ENCODE measurements around the gene ADK. TPM values are rescaled to one million over a fixed set of nuclear protein-coding genes. Genes with fewer than 3 reads are reported as not detected.
A peak's percentile ranks its signal among the peaks of the same experiment; 100 is the strongest.

ADK gene
- polyA plus RNA-seq, 4 donors: 7.2 to 32.3 (median 16.1) TPM

DNA sequence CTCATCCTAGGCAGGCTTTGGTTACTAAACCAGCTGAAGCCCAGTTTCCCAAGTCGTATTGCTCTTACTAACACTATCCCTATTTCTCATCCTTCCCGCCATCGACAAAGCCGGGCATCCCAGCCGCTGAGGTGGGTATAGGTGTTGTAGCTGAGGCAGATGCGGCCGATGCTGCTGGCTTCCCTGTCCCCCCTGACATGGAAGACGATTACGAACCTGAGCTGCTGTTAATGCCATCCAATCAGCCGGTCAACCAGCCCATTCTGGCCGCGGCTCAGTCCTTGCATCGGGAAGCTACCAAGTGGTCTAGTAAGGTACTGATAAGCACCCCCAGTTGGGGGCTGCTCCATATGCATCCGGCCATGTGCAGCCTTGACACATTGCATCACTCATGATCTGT, 39.2 kb upstream of the ADK start:
- Histone ChIP-seq H3K36me3 (ENCODE audit: control insufficient read depth in 3 of 3, insufficient read depth in 2 of 3, low read depth in 1 of 3, low read length in 3 of 3) (peaks cover 25 to 63% (median 32%) of the 10 kb centered on the region in 3 donors), H3K27ac (ENCODE audit: low read depth in 1 of 3, low read length in 2 of 3) (no peak overlapping the region), H3K27me3 (ENCODE audit: control insufficient read depth in 3 of 3, insufficient read depth in 3 of 3, low read length in 3 of 3) (no peaks in the 10 kb centered on the region), H3K4me1 (ENCODE audit: control insufficient read depth in 3 of 3, insufficient read depth in 2 of 3, low read depth in 1 of 3, low read length in 2 of 3) (no peaks in the 10 kb centered on the region), H3K9me3 (ENCODE audit: control insufficient read depth in 2 of 2, insufficient read depth in 1 of 2, low read depth in 1 of 2, low read length in 1 of 2) (no peaks in the 10 kb centered on the region), H3K4me3 (ENCODE audit: low read depth in 1 of 3, low read length in 3 of 3) (no peak overlapping the region)
- no peak for FAIRE-seq
- no peak for DNase-seq
- WGBS, 3 donors: 97 to 98% (median 98%) methylated on average over 14 of the region's 14 CpGs

DNA sequence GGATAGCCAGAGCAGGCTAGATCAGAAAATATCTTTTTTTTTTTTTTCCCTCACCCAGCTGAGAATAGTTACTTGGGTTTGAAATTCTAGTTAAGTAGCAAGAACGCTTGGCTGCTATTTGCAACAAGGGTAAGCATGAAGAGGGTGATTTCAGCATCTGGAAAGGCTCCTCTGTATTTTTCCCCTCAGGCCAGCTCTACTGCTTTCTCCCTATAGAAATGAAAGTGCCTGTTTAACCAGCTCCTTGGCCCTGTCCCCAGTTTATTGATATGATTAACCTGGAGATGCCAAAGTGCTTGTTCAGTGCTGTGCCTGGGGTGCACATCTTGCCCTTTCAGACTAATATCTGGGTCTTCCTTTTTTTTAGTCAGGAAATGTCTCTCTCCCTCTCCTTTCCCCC, 37.5 kb upstream of the ADK start:
- no peak for FAIRE-seq
- no peaks in the 10 kb centered on the region for H3K27me3 ChIP-seq (ENCODE audit: control insufficient read depth in 3 of 3, insufficient read depth in 3 of 3, low read length in 3 of 3)
- DNase-seq: no peak
- no peak overlapping the region for H3K27ac ChIP-seq (ENCODE audit: low read depth in 1 of 3, low read length in 2 of 3)
- WGBS, 3 donors: 40 to 74% (median 56%) methylated on average over 1 of the region's 1 CpG
- no peaks in the 10 kb centered on the region for H3K9me3 ChIP-seq (ENCODE audit: control insufficient read depth in 2 of 2, insufficient read depth in 1 of 2, low read depth in 1 of 2, low read length in 1 of 2)
- H3K36me3 ChIP-seq (ENCODE audit: control insufficient read depth in 3 of 3, insufficient read depth in 2 of 3, low read depth in 1 of 3, low read length in 3 of 3): peaks cover 25 to 70% (median 34%) of the 10 kb centered on the region in 3 donors
- no peaks in the 10 kb centered on the region for H3K4me1 ChIP-seq (ENCODE audit: control insufficient read depth in 3 of 3, insufficient read depth in 2 of 3, low read depth in 1 of 3, low read length in 2 of 3)
- no peak overlapping the region for H3K4me3 ChIP-seq (ENCODE audit: low read depth in 1 of 3, low read length in 3 of 3)

DNA sequence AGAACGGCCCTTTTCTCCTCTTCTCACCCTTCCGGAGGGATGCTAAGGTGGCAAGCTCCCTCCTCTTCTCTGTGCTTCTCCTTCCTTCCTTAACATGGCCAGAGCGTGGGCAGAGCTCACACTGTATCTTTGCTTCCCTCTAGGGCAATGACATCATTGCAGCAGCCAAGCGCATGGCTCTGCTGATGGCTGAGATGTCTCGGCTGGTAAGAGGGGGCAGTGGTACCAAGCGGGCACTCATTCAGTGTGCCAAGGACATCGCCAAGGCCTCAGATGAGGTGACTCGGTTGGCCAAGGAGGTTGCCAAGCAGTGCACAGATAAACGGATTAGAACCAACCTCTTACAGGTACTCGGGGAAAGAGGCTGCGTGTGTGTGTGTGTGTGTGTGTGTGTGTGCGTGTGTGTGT, 37.0 kb upstream of the ADK start:
- no peak overlapping the region for H3K27ac ChIP-seq (ENCODE audit: low read depth in 1 of 3, low read length in 2 of 3)
- H3K9me3 ChIP-seq (ENCODE audit: control insufficient read depth in 2 of 2, insufficient read depth in 1 of 2, low read depth in 1 of 2, low read length in 1 of 2): no peaks in the 10 kb centered on the region
- DNase-seq (no peak), FAIRE-seq (no peak)
- peaks cover 25 to 71% (median 34%) of the 10 kb centered on the region in 3 donors for H3K36me3 ChIP-seq (ENCODE audit: control insufficient read depth in 3 of 3, insufficient read depth in 2 of 3, low read depth in 1 of 3, low read length in 3 of 3)
- no peak overlapping the region for H3K4me3 ChIP-seq (ENCODE audit: low read depth in 1 of 3, low read length in 3 of 3)
- WGBS, 3 donors: 85 to 88% (median 88%) methylated on average over 12 of the region's 12 CpGs
- H3K4me1 ChIP-seq (ENCODE audit: control insufficient read depth in 3 of 3, insufficient read depth in 2 of 3, low read depth in 1 of 3, low read length in 2 of 3): no peaks in the 10 kb centered on the region
- H3K27me3 ChIP-seq (ENCODE audit: control insufficient read depth in 3 of 3, insufficient read depth in 3 of 3, low read length in 3 of 3): no peaks in the 10 kb centered on the region

DNA sequence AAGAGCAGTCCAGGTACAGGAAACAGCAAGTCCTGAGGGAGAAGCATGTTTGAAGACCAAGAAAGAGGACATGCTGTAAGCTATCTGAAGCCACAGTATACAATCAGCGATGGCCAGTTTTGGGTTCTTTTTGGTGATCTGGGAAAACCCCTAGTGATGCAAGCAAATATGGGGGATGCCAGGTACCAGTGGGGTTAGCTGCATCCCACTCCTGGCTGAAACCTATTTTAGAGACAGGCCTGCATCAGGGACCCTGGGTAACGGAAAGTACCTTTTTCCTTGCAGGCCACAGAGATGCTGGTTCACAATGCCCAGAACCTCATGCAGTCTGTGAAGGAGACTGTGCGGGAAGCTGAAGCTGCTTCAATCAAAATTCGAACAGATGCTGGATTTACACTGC, 33.3 kb upstream of the ADK start:
- H3K27me3 ChIP-seq (ENCODE audit: control insufficient read depth in 3 of 3, insufficient read depth in 3 of 3, low read length in 3 of 3): no peaks in the 10 kb centered on the region
- H3K4me1 ChIP-seq (ENCODE audit: control insufficient read depth in 3 of 3, insufficient read depth in 2 of 3, low read depth in 1 of 3, low read length in 2 of 3): no peaks in the 10 kb centered on the region
- peaks cover 22 to 45% (median 34%) of the 10 kb centered on the region in 3 donors for H3K36me3 ChIP-seq (ENCODE audit: control insufficient read depth in 3 of 3, insufficient read depth in 2 of 3, low read depth in 1 of 3, low read length in 3 of 3)
- no peak overlapping the region for H3K27ac ChIP-seq (ENCODE audit: low read depth in 1 of 3, low read length in 2 of 3)
- WGBS, 3 donors: 92 to 96% (median 92%) methylated on average over 4 of the region's 4 CpGs
- no peaks in the 10 kb centered on the region for H3K9me3 ChIP-seq (ENCODE audit: control insufficient read depth in 2 of 2, insufficient read depth in 1 of 2, low read depth in 1 of 2, low read length in 1 of 2)
- DNase-seq (no peak), FAIRE-seq (no peak)
- H3K4me3 ChIP-seq (ENCODE audit: low read depth in 1 of 3, low read length in 3 of 3): no peak overlapping the region

DNA sequence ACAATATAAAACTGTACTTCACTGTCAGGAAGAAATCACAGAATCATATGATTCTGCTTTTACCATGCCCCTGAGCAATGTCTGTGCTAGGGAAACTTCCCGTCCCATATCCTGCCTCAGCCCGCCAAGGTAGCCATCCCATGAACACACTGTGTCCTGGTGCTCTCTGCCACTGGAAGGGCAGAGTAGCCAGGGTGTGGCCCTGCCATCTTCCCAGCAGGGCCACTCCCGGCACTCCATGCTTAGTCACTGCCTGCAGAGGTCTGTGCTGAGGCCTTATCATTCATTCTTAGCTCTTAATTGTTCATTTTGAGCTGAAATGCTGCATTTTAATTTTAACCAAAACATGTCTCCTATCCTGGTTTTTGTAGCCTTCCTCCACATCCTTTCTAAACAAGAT, 32.2 kb upstream of the ADK start:
- 80 to 84% (median 82%) methylated on average over 3 of the region's 3 CpGs for WGBS, 3 donors
- H3K27me3 ChIP-seq (ENCODE audit: control insufficient read depth in 3 of 3, insufficient read depth in 3 of 3, low read length in 3 of 3): no peaks in the 10 kb centered on the region
- FAIRE-seq: no peak
- H3K36me3 ChIP-seq (ENCODE audit: control insufficient read depth in 3 of 3, insufficient read depth in 2 of 3, low read depth in 1 of 3, low read length in 3 of 3): peaks cover 21 to 42% (median 37%) of the 10 kb centered on the region in 3 donors
- DNase-seq: peak in 1 of 2 donors; percentile 44
- H3K27ac ChIP-seq (ENCODE audit: low read depth in 1 of 3, low read length in 2 of 3): peak overlapping the region in 1 of 3 donors; percentile 7
- H3K4me3 ChIP-seq (ENCODE audit: low read depth in 1 of 3, low read length in 3 of 3): no peak overlapping the region
- H3K4me1 ChIP-seq (ENCODE audit: control insufficient read depth in 3 of 3, insufficient read depth in 2 of 3, low read depth in 1 of 3, low read length in 2 of 3): no peaks in the 10 kb centered on the region
- no peaks in the 10 kb centered on the region for H3K9me3 ChIP-seq (ENCODE audit: control insufficient read depth in 2 of 2, insufficient read depth in 1 of 2, low read depth in 1 of 2, low read length in 1 of 2)

DNA sequence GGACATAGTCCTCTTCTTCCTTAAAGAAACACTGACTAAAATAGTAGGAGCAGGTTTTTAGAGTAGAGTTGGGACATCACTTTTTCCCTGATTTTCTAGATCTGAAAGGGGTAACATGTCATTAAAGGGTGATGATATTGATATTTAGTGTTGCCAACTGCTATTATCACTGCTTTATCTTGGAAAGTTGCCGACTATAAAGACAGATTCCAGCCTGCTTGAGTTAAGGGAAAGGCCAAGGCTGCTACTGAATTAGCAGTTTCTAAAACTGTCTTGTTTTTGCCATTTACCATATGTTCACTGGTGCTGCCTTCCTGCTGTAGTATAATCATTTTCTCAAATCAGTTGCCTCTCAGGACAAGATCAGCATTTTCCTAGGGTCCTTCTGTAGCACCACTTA, 30.1 kb upstream of the ADK start:
- FAIRE-seq: no peak
- H3K9me3 ChIP-seq (ENCODE audit: control insufficient read depth in 2 of 2, insufficient read depth in 1 of 2, low read depth in 1 of 2, low read length in 1 of 2): no peaks in the 10 kb centered on the region
- H3K27me3 ChIP-seq (ENCODE audit: control insufficient read depth in 3 of 3, insufficient read depth in 3 of 3, low read length in 3 of 3): no peaks in the 10 kb centered on the region
- WGBS, 3 donors: 26 to 49% (median 46%) methylated on average over 1 of the region's 1 CpG
- no peak for DNase-seq
- H3K4me3 ChIP-seq (ENCODE audit: low read depth in 1 of 3, low read length in 3 of 3): no peak overlapping the region
- no peak overlapping the region for H3K27ac ChIP-seq (ENCODE audit: low read depth in 1 of 3, low read length in 2 of 3)
- peaks cover 18 to 34% (median 28%) of the 10 kb centered on the region in 3 donors for H3K36me3 ChIP-seq (ENCODE audit: control insufficient read depth in 3 of 3, insufficient read depth in 2 of 3, low read depth in 1 of 3, low read length in 3 of 3)
- no peaks in the 10 kb centered on the region for H3K4me1 ChIP-seq (ENCODE audit: control insufficient read depth in 3 of 3, insufficient read depth in 2 of 3, low read depth in 1 of 3, low read length in 2 of 3)

DNA sequence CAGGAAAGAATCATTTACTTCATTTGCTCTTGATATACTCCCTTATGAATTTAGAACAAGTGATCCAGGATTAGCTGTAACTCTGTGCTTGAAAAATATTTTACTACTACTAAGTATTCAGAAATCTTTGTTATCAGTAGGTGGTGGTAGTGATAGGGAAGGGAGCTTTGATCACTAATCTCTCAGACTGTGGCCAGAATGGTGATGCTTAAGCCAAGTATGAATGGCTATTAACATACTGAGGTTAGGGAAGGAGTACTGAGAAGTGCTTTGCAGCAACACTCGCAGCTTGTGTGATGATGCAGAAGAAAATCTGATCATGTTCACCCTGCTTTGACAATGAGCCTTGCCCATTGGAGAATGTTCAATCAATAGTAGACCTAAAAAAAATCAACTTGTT, 29.7 kb upstream of the ADK start:
- DNase-seq: no peak
- H3K27ac ChIP-seq (ENCODE audit: low read depth in 1 of 3, low read length in 2 of 3): no peak overlapping the region
- no peaks in the 10 kb centered on the region for H3K4me1 ChIP-seq (ENCODE audit: control insufficient read depth in 3 of 3, insufficient read depth in 2 of 3, low read depth in 1 of 3, low read length in 2 of 3)
- no peak for FAIRE-seq
- no peak overlapping the region for H3K4me3 ChIP-seq (ENCODE audit: low read depth in 1 of 3, low read length in 3 of 3)
- no peaks in the 10 kb centered on the region for H3K9me3 ChIP-seq (ENCODE audit: control insufficient read depth in 2 of 2, insufficient read depth in 1 of 2, low read depth in 1 of 2, low read length in 1 of 2)
- 79 to 96% (median 93%) methylated on average over 1 of the region's 1 CpG for WGBS, 3 donors
- H3K36me3 ChIP-seq (ENCODE audit: control insufficient read depth in 3 of 3, insufficient read depth in 2 of 3, low read depth in 1 of 3, low read length in 3 of 3): peaks cover 17 to 36% (median 27%) of the 10 kb centered on the region in 3 donors
- H3K27me3 ChIP-seq (ENCODE audit: control insufficient read depth in 3 of 3, insufficient read depth in 3 of 3, low read length in 3 of 3): no peaks in the 10 kb centered on the region

DNA sequence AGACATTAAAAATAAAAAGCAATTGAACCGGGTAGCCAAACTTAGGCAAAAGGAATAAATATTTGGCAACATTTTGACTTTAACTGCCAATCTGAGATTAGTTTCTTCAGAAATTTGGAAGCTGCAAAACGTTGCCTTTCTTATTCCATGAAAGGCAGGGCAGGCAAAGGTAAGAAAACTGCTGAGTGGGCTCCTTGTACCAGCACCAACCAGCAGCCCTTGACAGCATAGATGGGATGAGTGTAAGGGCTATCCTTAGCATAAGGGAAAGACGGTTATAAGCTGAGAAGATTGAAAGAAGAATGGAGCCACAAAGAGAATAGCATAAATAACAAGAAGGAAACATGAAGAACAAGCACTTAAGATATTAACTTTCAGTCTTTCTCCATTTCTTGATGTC, 29.0 kb upstream of the ADK start:
- Histone ChIP-seq H3K4me1 (ENCODE audit: control insufficient read depth in 3 of 3, insufficient read depth in 2 of 3, low read depth in 1 of 3, low read length in 2 of 3) (no peaks in the 10 kb centered on the region), H3K36me3 (ENCODE audit: control insufficient read depth in 3 of 3, insufficient read depth in 2 of 3, low read depth in 1 of 3, low read length in 3 of 3) (peaks cover 18 to 34% (median 32%) of the 10 kb centered on the region in 3 donors), H3K27ac (ENCODE audit: low read depth in 1 of 3, low read length in 2 of 3) (no peak overlapping the region), H3K27me3 (ENCODE audit: control insufficient read depth in 3 of 3, insufficient read depth in 3 of 3, low read length in 3 of 3) (no peaks in the 10 kb centered on the region), H3K4me3 (ENCODE audit: low read depth in 1 of 3, low read length in 3 of 3) (no peak overlapping the region), H3K9me3 (ENCODE audit: control insufficient read depth in 2 of 2, insufficient read depth in 1 of 2, low read depth in 1 of 2, low read length in 1 of 2) (no peaks in the 10 kb centered on the region)
- WGBS, 3 donors: 67 to 73% (median 69%) methylated on average over 3 of the region's 3 CpGs
- FAIRE-seq (no peak), DNase-seq (no peak)

DNA sequence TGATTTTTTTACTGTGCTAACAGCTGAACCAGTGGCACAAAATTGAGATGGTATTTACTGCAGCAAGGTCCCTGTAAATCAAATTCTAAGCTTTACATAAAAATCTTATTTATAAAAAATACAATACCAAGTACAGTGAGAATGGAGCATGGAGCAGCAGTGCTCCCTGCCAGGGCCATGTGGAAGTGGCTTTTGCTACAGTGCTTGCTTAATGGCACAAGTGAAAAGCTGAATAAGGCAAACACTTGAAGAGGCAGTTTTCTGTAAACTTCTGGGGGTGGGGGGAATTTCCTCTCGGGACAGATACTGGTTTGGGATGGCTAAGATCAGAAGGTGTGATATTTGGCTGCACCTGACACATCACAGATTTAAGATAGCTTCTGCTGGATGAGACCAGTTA, 27.9 kb upstream of the ADK start:
- Histone ChIP-seq H3K9me3 (ENCODE audit: control insufficient read depth in 2 of 2, insufficient read depth in 1 of 2, low read depth in 1 of 2, low read length in 1 of 2) (no peaks in the 10 kb centered on the region), H3K4me3 (ENCODE audit: low read depth in 1 of 3, low read length in 3 of 3) (no peak overlapping the region), H3K4me1 (ENCODE audit: control insufficient read depth in 3 of 3, insufficient read depth in 2 of 3, low read depth in 1 of 3, low read length in 2 of 3) (no peaks in the 10 kb centered on the region), H3K27ac (ENCODE audit: low read depth in 1 of 3, low read length in 2 of 3) (no peak overlapping the region), H3K36me3 (ENCODE audit: control insufficient read depth in 3 of 3, insufficient read depth in 2 of 3, low read depth in 1 of 3, low read length in 3 of 3) (peaks cover 19 to 32% (median 31%) of the 10 kb centered on the region in 3 donors), H3K27me3 (ENCODE audit: control insufficient read depth in 3 of 3, insufficient read depth in 3 of 3, low read length in 3 of 3) (no peaks in the 10 kb centered on the region)
- no peak for DNase-seq
- 39 to 81% (median 42%) methylated on average over 1 of the region's 1 CpG for WGBS, 3 donors
- no peak for FAIRE-seq

Data from small intestine (tissue), 7 donors.